ENCODE data around the gene MOSPD3.

MOSPD3 gene

GRCh38 chr7:100575746-100576383 lies 36.5 kb upstream of the MOSPD3 start:
- no peak for DNase-seq (ENCODE audit: low read depth, low spot score)
- no peak overlapping the region for H3K4me3 ChIP-seq (ENCODE audit: low read depth, low read length)
- TF ChIP-seq CTCF (IDR thresholded peaks at IDR 0.05; ENCODE audit: low read depth, low read length): no peak
- in situ Hi-C loops (cut with HindIII; ENCODE audit: low sequenced_read_pairs): no loop called here

GRCh38 chr7:100576384-100576993 lies 35.9 kb upstream of the MOSPD3 start:
- no peak overlapping the region for H3K4me3 ChIP-seq (ENCODE audit: low read depth, low read length)
- no peak for DNase-seq (ENCODE audit: low read depth, low spot score)
- no peak for TF ChIP-seq CTCF (IDR thresholded peaks at IDR 0.05; ENCODE audit: low read depth, low read length)
- in situ Hi-C loops (cut with HindIII; ENCODE audit: low sequenced_read_pairs): no loop called here

- no peak for TF ChIP-seq CTCF (IDR thresholded peaks at IDR 0.05; ENCODE audit: low read depth, low read length)
- no peak overlapping the region for H3K4me3 ChIP-seq (ENCODE audit: low read depth, low read length)
- in situ Hi-C loops (cut with HindIII; ENCODE audit: low sequenced_read_pairs): no loop called here
- no peak for DNase-seq (ENCODE audit: low read depth, low spot score)
Measured at GRCh38 chr7:100577103-100577502, 35.2 kb upstream of the MOSPD3 start.

DNA sequence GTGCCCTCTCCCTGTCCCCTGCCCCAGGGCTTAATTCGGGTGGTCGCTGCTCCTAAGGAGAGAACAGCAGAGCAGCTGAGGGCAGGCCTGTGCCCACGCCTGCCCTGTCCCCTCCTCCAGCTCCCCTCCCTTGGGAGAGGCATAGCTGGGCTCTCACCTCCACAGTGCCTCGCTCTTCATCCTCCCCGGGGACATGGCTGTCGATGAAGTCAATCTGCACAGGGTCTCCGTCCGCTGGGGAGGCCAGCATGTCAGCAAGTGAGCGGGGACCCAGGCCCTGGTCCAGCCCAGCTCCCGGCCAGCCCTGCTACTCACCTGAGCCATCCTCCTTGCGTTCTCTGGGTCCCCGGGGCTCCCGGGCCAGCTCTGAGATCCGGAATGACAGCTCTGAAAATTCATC lies 34.8 kb upstream of the MOSPD3 start:
- no peak for DNase-seq (ENCODE audit: low read depth, low spot score)
- H3K4me3 ChIP-seq (ENCODE audit: low read depth, low read length): no peak overlapping the region
- in situ Hi-C loops (cut with HindIII; ENCODE audit: low sequenced_read_pairs): no loop called here

DNA sequence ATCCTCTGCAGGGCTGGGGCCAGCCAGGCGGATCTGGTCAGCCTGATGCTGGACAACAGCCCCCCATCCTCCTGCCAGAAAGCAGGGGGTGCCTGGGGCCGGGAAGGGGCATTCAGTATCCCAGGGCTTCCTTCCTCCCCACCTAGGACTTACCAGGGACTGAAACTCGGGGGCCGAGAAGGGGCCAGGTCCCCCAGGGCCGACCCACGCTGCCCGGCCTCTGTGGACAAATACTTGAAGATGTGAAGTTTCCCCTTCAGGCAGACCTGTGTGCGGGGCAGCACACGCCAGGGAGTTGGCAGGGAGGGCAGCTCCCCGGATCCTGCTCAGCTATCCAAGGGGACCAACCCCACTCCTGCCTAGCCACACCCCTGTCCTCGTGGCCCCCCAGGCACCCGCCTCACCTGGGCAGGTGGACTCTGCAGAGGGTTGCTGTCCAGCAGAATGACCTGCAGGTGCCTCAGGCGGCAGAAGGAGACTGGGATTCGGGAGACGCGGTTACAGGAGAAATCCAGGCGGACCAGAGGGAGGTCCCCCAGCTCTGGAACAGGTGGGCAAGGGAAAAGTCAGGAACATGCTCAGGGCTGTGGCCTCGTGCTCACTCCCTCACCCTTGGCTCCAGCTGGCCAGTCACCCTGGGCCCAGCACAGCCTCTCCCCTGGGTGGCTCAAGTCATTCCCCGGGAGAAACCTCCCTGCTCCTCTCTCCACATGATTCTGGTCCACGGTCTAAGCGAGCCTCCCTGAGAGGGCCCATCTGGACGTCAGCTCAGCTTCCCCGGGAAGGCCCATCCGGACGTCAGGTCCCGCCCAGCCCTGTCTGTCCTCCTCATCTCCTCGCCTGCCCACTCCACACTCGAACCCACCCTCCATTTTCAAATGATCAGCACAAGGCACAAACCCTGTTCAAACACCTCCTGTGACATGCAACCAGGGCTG lies 33.8 kb upstream of the MOSPD3 start:
- in situ Hi-C loops (cut with HindIII; ENCODE audit: low sequenced_read_pairs): no loop called here
- no peak for DNase-seq (ENCODE audit: low read depth, low spot score)
- H3K4me3 ChIP-seq (ENCODE audit: low read depth, low read length): no peak overlapping the region
- no peak for TF ChIP-seq CTCF (IDR thresholded peaks at IDR 0.05; ENCODE audit: low read depth, low read length)

More for the DNA sequence above, 34.8 kb upstream of the MOSPD3 start:
- TF ChIP-seq CTCF (IDR thresholded peaks at IDR 0.05; ENCODE audit: low read depth, low read length): no peak

GRCh38 chr7:100580466-100581283 lies 31.7 kb upstream of the MOSPD3 start:
- in situ Hi-C loops (cut with HindIII; ENCODE audit: low sequenced_read_pairs): no loop called here
- no peak overlapping the region for H3K4me3 ChIP-seq (ENCODE audit: low read depth, low read length)
- TF ChIP-seq CTCF (IDR thresholded peaks at IDR 0.05; ENCODE audit: low read depth, low read length): no peak

More at GRCh38 chr7:100580466-100581283, 31.7 kb upstream of the MOSPD3 start:
- DNase-seq (ENCODE audit: low read depth, low spot score): no peak

Data from astrocyte of the spinal cord (primary cell).